B cell (primary cell): ENCODE data around the gene MAPK9.

Experiments
- EZH2 ChIP-seq: IDR thresholded peaks from 2 replicates; pipeline ENCODE4 v1.6.1; 2012; ENCODE audit warnings: borderline replicate concordance, low read depth, mild to moderate bottlenecking, moderate library complexity, low read length; ENCODE audit not compliant: insufficient read depth, poor library complexity, severe bottlenecking
- TF ChIP-seq, protein P1 (sequence below): fragments of 200-600 bp; IDR thresholded peaks from one replicate; pipeline ENCODE4 v1.8.0; 2022; ENCODE audit warnings: antibody characterized with exemption, mild to moderate bottlenecking

- TF ChIP-seq, protein P1, sequence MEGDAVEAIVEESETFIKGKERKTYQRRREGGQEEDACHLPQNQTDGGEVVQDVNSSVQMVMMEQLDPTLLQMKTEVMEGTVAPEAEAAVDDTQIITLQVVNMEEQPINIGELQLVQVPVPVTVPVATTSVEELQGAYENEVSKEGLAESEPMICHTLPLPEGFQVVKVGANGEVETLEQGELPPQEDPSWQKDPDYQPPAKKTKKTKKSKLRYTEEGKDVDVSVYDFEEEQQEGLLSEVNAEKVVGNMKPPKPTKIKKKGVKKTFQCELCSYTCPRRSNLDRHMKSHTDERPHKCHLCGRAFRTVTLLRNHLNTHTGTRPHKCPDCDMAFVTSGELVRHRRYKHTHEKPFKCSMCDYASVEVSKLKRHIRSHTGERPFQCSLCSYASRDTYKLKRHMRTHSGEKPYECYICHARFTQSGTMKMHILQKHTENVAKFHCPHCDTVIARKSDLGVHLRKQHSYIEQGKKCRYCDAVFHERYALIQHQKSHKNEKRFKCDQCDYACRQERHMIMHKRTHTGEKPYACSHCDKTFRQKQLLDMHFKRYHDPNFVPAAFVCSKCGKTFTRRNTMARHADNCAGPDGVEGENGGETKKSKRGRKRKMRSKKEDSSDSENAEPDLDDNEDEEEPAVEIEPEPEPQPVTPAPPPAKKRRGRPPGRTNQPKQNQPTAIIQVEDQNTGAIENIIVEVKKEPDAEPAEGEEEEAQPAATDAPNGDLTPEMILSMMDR, result no peak
- no peak for TF ChIP-seq EZH2
These were observed 53.3 kb downstream of the MAPK9 start for GRCh38 chr5:180238631-180239030.
